NCI-H460 (cell line): Measurements from ENCODE around the gene MCU. TPM values are rescaled to one million over a fixed set of nuclear protein-coding genes. Genes with fewer than 3 reads are reported as not detected.
A peak's percentile ranks its signal among the peaks of the same experiment; 100 is the strongest.
"Not testable (repeated sequence)": the region's sequence is repeated elsewhere in the genome, so short reads cannot be mapped to it uniquely, and the experiment has no call there.

Experiments
- DNase-seq: peaks from one replicate; pipeline ENCODE4 v3.0.0-alpha.2; 2016; ENCODE audit warnings: low read depth; ENCODE audit errors: extremely low read depth
- total RNA-seq: library from RNA; depleted of rRNA; stranded (reverse); fragments of >200 nt; shearing (Covaris generic); gene quantifications from 2 replicates; pipeline ENCODE4 v1.2.3, GENCODE V29; 2014

Gene MCU
- total RNA-seq, 1 experiment from 2014 or later, result 43.0 TPM

GRCh38 chr10:72685264-72685921 is 6.5 kb upstream of the MCU start:
- DNase-seq, result no peak

GRCh38 chr10:72686430-72686829 is 5.5 kb upstream of the MCU start:
- not testable (repeated sequence) for DNase-seq

GRCh38 chr10:72687035-72687434 is 4.9 kb upstream of the MCU start:
- no peak for DNase-seq

GRCh38 chr10:72688208-72688651 is 3.7 kb upstream of the MCU start:
- peak; percentile 67 for DNase-seq

- no peak for DNase-seq
Observed at GRCh38 chr10:72689660-72690059, 2.3 kb upstream of the MCU start.

- peak; percentile 32 for DNase-seq
Observed at GRCh38 chr10:72690071-72690755, 1.7 kb upstream of the MCU start.

GRCh38 chr10:72691470-72691862 is 477 bp upstream of the MCU start:
- no peak for DNase-seq

- no peak for DNase-seq
Observed at GRCh38 chr10:72692744-72692993, 726 bp downstream of the MCU start.

GRCh38 chr10:72692994-72693781 is 1.2 kb downstream of the MCU start:
- no peak for DNase-seq

GRCh38 chr10:72694476-72695369 is 2.8 kb downstream of the MCU start:
- DNase-seq, result peak; percentile 30

GRCh38 chr10:72695496-72695895 is 3.6 kb downstream of the MCU start:
- DNase-seq, result no peak

- DNase-seq, result no peak
Observed at GRCh38 chr10:72697716-72698115, 5.8 kb downstream of the MCU start.

GRCh38 chr10:72702465-72702864 is 10.5 kb downstream of the MCU start:
- DNase-seq, result not testable (repeated sequence)

GRCh38 chr10:72702868-72703581 is 11.1 kb downstream of the MCU start:
- DNase-seq, result no peak

- no peak for DNase-seq
Observed at GRCh38 chr10:72704117-72704516, 12.2 kb downstream of the MCU start.

GRCh38 chr10:72709041-72709440 is 17.1 kb downstream of the MCU start:
- DNase-seq, result no peak

GRCh38 chr10:72712136-72712535 is 20.2 kb downstream of the MCU start:
- no peak for DNase-seq

GRCh38 chr10:72719941-72720592 is 28.1 kb downstream of the MCU start:
- no peak for DNase-seq

GRCh38 chr10:72720814-72721660 is 29.1 kb downstream of the MCU start:
- DNase-seq, result no peak
